ENCODE measurements around the gene EIF3K.

The EIF3K gene

DNA sequence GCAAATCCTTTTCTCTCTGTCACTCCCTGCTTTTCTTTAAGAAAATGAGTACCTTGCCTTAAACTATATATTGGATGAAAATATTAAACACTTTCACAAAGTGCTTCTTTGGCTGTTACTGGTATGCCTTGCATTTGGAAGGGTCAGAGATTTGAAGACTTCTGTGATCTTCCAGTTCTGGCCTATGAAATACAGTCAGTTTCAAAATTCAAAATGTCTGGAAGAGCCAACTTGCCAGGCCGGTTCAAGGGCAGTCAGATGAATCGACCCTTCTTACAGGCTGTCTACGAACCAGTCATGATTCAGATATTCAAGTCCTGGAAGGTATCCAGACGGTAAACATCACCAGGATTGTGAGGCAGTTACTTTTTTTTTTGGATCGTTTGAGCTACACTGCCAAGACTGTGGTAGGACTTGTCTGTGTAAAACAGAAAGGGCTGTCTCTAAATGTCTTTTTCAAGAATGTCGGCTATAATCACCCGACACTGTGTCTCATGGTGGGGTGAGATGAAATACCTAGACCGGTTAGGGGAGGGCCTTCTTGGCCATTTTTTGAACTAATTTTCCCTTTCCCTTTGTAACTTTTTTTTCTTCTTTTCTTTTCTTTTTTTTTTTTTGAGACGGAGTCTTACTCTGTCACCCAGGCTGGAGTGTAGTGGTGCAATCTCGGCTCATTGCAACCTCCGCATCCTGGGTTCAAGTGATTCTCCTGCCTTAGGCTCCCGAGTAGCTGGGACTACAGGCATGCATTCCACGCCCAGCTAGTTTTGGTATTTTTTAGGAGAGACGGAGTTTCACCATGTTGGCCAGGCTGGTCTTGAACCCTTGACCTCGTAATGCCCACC lies 39.7 kb downstream of the EIF3K start:
- TF ChIP-seq, protein P1, sequence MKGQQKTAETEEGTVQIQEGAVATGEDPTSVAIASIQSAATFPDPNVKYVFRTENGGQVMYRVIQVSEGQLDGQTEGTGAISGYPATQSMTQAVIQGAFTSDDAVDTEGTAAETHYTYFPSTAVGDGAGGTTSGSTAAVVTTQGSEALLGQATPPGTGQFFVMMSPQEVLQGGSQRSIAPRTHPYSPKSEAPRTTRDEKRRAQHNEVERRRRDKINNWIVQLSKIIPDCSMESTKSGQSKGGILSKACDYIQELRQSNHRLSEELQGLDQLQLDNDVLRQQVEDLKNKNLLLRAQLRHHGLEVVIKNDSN (IDR thresholded peaks at IDR 0.05) = peak; percentile 27; the same call in 1 of the 2 replicates
- TF ChIP-seq CREB1 (IDR thresholded peaks at IDR 0.05; ENCODE audit: low read depth) (no peak), FOXM1 (IDR thresholded peaks at IDR 0.05; ENCODE audit: borderline replicate concordance, low read depth) (peak; percentile 95), RAD21 (IDR thresholded peaks at IDR 0.05; ENCODE audit: low read depth) (no peak; the same call in 1 of the 2 replicates), TCF12 (IDR thresholded peaks at IDR 0.05; ENCODE audit: low read depth) (peak; percentile 90), NFIC (IDR thresholded peaks at IDR 0.05) (peak; percentile 97), EP300 (IDR thresholded peaks at IDR 0.05; ENCODE audit: borderline replicate concordance) (peak; percentile 88), EGR1 (IDR thresholded peaks at IDR 0.05) (no peak), TAF1 (IDR thresholded peaks at IDR 0.05; ENCODE audit: low read depth) (no peak; the same call in 1 of the 2 replicates), ZBTB7A (IDR thresholded peaks at IDR 0.05; ENCODE audit: low read depth) (no peak), TEAD4 (IDR thresholded peaks at IDR 0.05) (peak; percentile 88), CEBPB (IDR thresholded peaks at IDR 0.05) (peak; percentile 63), YY1 (IDR thresholded peaks at IDR 0.05; ENCODE audit: low read depth) (peak; percentile 86)
- TF ChIP-seq, protein P2, sequence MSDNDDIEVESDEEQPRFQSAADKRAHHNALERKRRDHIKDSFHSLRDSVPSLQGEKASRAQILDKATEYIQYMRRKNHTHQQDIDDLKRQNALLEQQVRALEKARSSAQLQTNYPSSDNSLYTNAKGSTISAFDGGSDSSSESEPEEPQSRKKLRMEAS (IDR thresholded peaks at IDR 0.05) = peak; percentile 82
- TF ChIP-seq, protein P3, sequence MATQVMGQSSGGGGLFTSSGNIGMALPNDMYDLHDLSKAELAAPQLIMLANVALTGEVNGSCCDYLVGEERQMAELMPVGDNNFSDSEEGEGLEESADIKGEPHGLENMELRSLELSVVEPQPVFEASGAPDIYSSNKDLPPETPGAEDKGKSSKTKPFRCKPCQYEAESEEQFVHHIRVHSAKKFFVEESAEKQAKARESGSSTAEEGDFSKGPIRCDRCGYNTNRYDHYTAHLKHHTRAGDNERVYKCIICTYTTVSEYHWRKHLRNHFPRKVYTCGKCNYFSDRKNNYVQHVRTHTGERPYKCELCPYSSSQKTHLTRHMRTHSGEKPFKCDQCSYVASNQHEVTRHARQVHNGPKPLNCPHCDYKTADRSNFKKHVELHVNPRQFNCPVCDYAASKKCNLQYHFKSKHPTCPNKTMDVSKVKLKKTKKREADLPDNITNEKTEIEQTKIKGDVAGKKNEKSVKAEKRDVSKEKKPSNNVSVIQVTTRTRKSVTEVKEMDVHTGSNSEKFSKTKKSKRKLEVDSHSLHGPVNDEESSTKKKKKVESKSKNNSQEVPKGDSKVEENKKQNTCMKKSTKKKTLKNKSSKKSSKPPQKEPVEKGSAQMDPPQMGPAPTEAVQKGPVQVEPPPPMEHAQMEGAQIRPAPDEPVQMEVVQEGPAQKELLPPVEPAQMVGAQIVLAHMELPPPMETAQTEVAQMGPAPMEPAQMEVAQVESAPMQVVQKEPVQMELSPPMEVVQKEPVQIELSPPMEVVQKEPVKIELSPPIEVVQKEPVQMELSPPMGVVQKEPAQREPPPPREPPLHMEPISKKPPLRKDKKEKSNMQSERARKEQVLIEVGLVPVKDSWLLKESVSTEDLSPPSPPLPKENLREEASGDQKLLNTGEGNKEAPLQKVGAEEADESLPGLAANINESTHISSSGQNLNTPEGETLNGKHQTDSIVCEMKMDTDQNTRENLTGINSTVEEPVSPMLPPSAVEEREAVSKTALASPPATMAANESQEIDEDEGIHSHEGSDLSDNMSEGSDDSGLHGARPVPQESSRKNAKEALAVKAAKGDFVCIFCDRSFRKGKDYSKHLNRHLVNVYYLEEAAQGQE (IDR thresholded peaks at IDR 0.05; ENCODE audit: low read depth) = no peak

DNA sequence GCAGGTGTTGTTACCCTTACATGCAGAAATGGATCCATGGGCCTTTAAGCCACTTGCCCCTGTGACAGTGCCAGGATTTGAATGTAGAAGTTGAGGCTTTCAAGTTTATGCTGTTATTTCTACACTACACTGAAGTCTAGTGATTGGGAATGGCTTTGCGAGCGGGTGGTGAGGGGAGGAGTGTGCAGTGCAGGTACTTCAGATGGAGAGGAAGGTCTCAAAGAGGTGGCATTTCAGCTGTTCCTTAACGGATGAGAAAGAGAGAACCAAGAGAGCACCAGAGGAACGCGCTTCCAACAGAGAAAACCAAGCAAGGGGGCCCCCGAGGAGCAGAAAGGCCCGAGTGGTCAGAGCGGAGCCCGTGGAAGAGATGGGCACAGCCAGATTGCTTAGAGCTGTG lies 41.7 kb downstream of the EIF3K start:
- TF ChIP-seq TCF12 (IDR thresholded peaks at IDR 0.05; ENCODE audit: low read depth) (no peak), TEAD4 (IDR thresholded peaks at IDR 0.05) (no peak), YY1 (IDR thresholded peaks at IDR 0.05; ENCODE audit: low read depth) (no peak), CEBPB (IDR thresholded peaks at IDR 0.05) (no peak), TAF1 (IDR thresholded peaks at IDR 0.05; ENCODE audit: low read depth) (no peak), CREB1 (IDR thresholded peaks at IDR 0.05; ENCODE audit: low read depth) (no peak), FOXM1 (IDR thresholded peaks at IDR 0.05; ENCODE audit: borderline replicate concordance, low read depth) (no peak), NFIC (IDR thresholded peaks at IDR 0.05) (no peak), RAD21 (IDR thresholded peaks at IDR 0.05; ENCODE audit: low read depth) (no peak), EGR1 (IDR thresholded peaks at IDR 0.05) (no peak), ZBTB7A (IDR thresholded peaks at IDR 0.05; ENCODE audit: low read depth) (no peak), EP300 (IDR thresholded peaks at IDR 0.05; ENCODE audit: borderline replicate concordance) (no peak)
- TF ChIP-seq, protein P3 (IDR thresholded peaks at IDR 0.05; ENCODE audit: low read depth) = no peak
- TF ChIP-seq, protein P1 (IDR thresholded peaks at IDR 0.05) = no peak
- TF ChIP-seq, protein P2 (IDR thresholded peaks at IDR 0.05) = no peak

DNA sequence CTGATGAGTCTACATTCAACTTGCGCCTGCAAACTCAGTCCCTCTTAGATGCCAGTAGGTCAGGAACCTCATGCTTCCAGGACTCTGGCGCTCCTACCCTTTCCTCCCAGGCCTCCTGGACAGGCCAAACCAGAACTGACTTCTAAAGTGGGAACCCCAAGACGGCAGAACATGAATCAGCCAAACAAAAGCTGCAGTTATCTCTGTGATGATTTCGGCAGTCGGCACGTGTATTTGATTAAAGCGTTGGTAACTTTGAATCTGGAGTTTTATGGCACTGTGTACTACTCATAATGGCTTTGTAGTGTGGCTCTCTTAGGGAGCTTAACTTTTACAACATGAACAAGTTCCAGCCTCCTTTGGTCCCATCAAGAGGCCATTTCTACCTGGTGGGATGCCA lies 42.1 kb downstream of the EIF3K start:
- TF ChIP-seq TCF12 (IDR thresholded peaks at IDR 0.05; ENCODE audit: low read depth) (no peak), CEBPB (IDR thresholded peaks at IDR 0.05) (no peak), NFIC (IDR thresholded peaks at IDR 0.05) (no peak), YY1 (IDR thresholded peaks at IDR 0.05; ENCODE audit: low read depth) (no peak), ZBTB7A (IDR thresholded peaks at IDR 0.05; ENCODE audit: low read depth) (no peak)

DNA sequence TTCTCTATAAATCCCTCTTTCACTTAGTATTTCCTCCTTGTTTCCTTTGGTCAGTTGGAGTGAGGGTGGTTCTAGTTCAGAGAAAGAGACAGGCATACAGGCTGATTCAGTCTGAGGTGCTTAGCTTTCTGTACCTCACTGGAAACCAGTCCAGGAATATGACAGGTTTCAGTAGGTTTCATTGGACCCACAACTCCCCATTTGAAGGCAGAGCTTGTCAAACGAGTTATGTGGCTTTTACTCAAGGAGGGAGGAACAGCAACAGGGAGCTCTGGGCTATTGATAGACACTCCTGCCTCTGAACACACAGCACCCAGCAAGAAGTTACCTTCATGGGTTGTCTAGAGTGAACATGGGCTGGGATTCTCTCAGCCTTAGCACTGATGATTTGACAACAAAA lies 43.0 kb downstream of the EIF3K start:
- TF ChIP-seq CREB1 (IDR thresholded peaks at IDR 0.05; ENCODE audit: low read depth) = no peak
- TF ChIP-seq TCF12 (IDR thresholded peaks at IDR 0.05; ENCODE audit: low read depth) = no peak
- peak; percentile 42; the same call in 1 of the 2 replicates for TF ChIP-seq EP300 (IDR thresholded peaks at IDR 0.05; ENCODE audit: borderline replicate concordance)
- TF ChIP-seq, protein P3 (IDR thresholded peaks at IDR 0.05; ENCODE audit: low read depth) = no peak
- TF ChIP-seq EGR1 (IDR thresholded peaks at IDR 0.05) = no peak
- no peak for TF ChIP-seq CEBPB (IDR thresholded peaks at IDR 0.05)
- no peak for TF ChIP-seq YY1 (IDR thresholded peaks at IDR 0.05; ENCODE audit: low read depth)
- TF ChIP-seq ZBTB7A (IDR thresholded peaks at IDR 0.05; ENCODE audit: low read depth) = no peak
- TF ChIP-seq, protein P2 (IDR thresholded peaks at IDR 0.05) = peak; percentile 46; the same call in 1 of the 2 replicates
- TF ChIP-seq FOXM1 (IDR thresholded peaks at IDR 0.05; ENCODE audit: borderline replicate concordance, low read depth) = peak; percentile 43; the same call in 1 of the 2 replicates
- TF ChIP-seq TEAD4 (IDR thresholded peaks at IDR 0.05) = no peak
- no peak for TF ChIP-seq TAF1 (IDR thresholded peaks at IDR 0.05; ENCODE audit: low read depth)
- TF ChIP-seq RAD21 (IDR thresholded peaks at IDR 0.05; ENCODE audit: low read depth) = no peak
- TF ChIP-seq, protein P1 (IDR thresholded peaks at IDR 0.05) = no peak
- peak; percentile 28; the same call in 1 of the 2 replicates for TF ChIP-seq NFIC (IDR thresholded peaks at IDR 0.05)

Data from Ishikawa (cell line).